Measurements from ENCODE around the gene HOXB7. TPM values are rescaled to one million over a fixed set of nuclear protein-coding genes. Genes with fewer than 3 reads are reported as not detected.

Gene HOXB7
- total RNA-seq, 1 donor from 2014 or later = 0.16 TPM

GRCh38 chr17:48558057-48558830, 52.6 kb downstream of the HOXB7 start:
- no peaks in the 10 kb centered on the region for H3K9me3 ChIP-seq (replicated peaks)
- DNase-seq = no peak
- peaks cover 19% of the 10 kb centered on the region for H3K4me1 ChIP-seq
- intact Hi-C loops (cut with micrococcal nuclease) = no loop called here
- H3K27ac ChIP-seq (replicated peaks) = no peak overlapping the region
- H3K27me3 ChIP-seq (ENCODE audit: low read depth) = peaks cover 99% of the 10 kb centered on the region
- no peak overlapping the region for H3K4me3 ChIP-seq
- no peak for TF ChIP-seq CTCF (IDR thresholded peaks at IDR 0.05; ENCODE audit: borderline replicate concordance)
- no peaks in the 10 kb centered on the region for H3K36me3 ChIP-seq

Small RNAs within 50 kb of the gene (microRNA-seq; reads per million reads assigned to microRNA genes)
- not detected for gene MIR196A1

Other genes with a start within 250 kb of the HOXB7 start
- 0.27 TPM for gene SKAP1, start 180.8 kb downstream of the HOXB7 start, total RNA-seq
- not detected for gene HOXB1, start 80.0 kb downstream of the HOXB7 start, total RNA-seq
- 1.9 TPM for gene HOXB2, start 65.9 kb downstream of the HOXB7 start, total RNA-seq
- 0.25 TPM for gene HOXB4, start 32.7 kb downstream of the HOXB7 start, total RNA-seq
- 0.91 TPM for gene HOXB3, start 20.8 kb downstream of the HOXB7 start, total RNA-seq
- not detected for gene HOXB5, start 17.2 kb downstream of the HOXB7 start, total RNA-seq
- gene HOXB6, start 6.0 kb downstream of the HOXB7 start, total RNA-seq = 0.66 TPM
- gene HOXB8, start 4.3 kb upstream of the HOXB7 start, total RNA-seq = not detected
- not detected for gene HOXB9, start 15.3 kb upstream of the HOXB7 start, total RNA-seq
- gene PRAC1, start 111.5 kb upstream of the HOXB7 start, total RNA-seq = not detected
- not detected for gene PRAC2, start 112.2 kb upstream of the HOXB7 start, total RNA-seq
- gene HOXB13, start 117.7 kb upstream of the HOXB7 start, total RNA-seq = not detected
- not detected for gene TTLL6, start 206.2 kb upstream of the HOXB7 start, total RNA-seq
- gene CALCOCO2, start 220.0 kb upstream of the HOXB7 start, total RNA-seq = 312 TPM

All from left ventricle myocardium inferior (tissue), 1 donor.